Activated T-cell treated with anti-CD3 and anti-CD28 coated beads, Interleukin-2, amount 50 U/mL, for 24 hours (primary cell): ENCODE measurements around the gene MDFIC2.
"Not testable (repeated sequence)": the region's sequence is repeated elsewhere in the genome, so short reads cannot be mapped to it uniquely, and the experiment has no call there.

ENCODE experiments used
- DNase-seq: peaks from one replicate; pipeline ENCODE4 v3.0.0-alpha.2; 2020
- H3K27ac Mint-ChIP-seq: 2 replicates; pipeline ENCODE4 v1.8.0; 2020; ENCODE audit warnings: mild to moderate bottlenecking, mixed read lengths
- H3K27me3 Mint-ChIP-seq: 2 replicates; pipeline ENCODE4 v1.8.0; 2020; ENCODE audit warnings: mixed read lengths
- H3K36me3 Mint-ChIP-seq: 2 replicates; pipeline ENCODE4 v1.8.0; 2020; ENCODE audit warnings: low read depth, mixed read lengths
- H3K4me1 Mint-ChIP-seq: 2 replicates; pipeline ENCODE4 v1.8.0; 2020; ENCODE audit warnings: low read depth, mixed read lengths
- H3K4me3 Mint-ChIP-seq: 2 replicates; pipeline ENCODE4 v1.8.0; 2020; ENCODE audit warnings: mild to moderate bottlenecking, moderate library complexity, mixed read lengths
- H3K9me3 Mint-ChIP-seq: 2 replicates; pipeline ENCODE4 v1.8.0; 2020; ENCODE audit warnings: mixed read lengths

MDFIC2 gene

GRCh38 chr3:70312336-70312735 lies at the start of gene MDFIC2:
Gene MDFIC2 (minus strand): TSS chr3:70312638. CDS start chr3:70311973, 665 bp downstream.
- H3K27me3 Mint-ChIP-seq = no peaks in the 10 kb centered on the region
- H3K4me1 Mint-ChIP-seq = no peaks in the 10 kb centered on the region
- H3K4me3 Mint-ChIP-seq = no peak within 1 kb of the TSS
- no peaks in the 10 kb centered on the region for H3K36me3 Mint-ChIP-seq
- no peak for DNase-seq
- no peak within 1 kb of the TSS for H3K27ac Mint-ChIP-seq
- no peaks in the 10 kb centered on the region for H3K9me3 Mint-ChIP-seq

- DNase-seq = no peak
- no peaks in the 10 kb centered on the region for H3K27me3 Mint-ChIP-seq
- H3K27ac Mint-ChIP-seq = no peak overlapping the region
- H3K9me3 Mint-ChIP-seq = peaks cover 10% of the 10 kb centered on the region
- H3K4me1 Mint-ChIP-seq = peaks cover 2% of the 10 kb centered on the region
- no peaks in the 10 kb centered on the region for H3K36me3 Mint-ChIP-seq
- no peak overlapping the region for H3K4me3 Mint-ChIP-seq
Measured at GRCh38 chr3:70360979-70361760, 48.7 kb upstream of the MDFIC2 start.

GRCh38 chr3:70359711-70360110 lies 47.3 kb upstream of the MDFIC2 start:
- Mint-ChIP-seq H3K27me3 (no peaks in the 10 kb centered on the region), H3K9me3 (peaks cover 9% of the 10 kb centered on the region), H3K4me3 (no peak overlapping the region), H3K4me1 (peaks cover 2% of the 10 kb centered on the region), H3K36me3 (no peaks in the 10 kb centered on the region), H3K27ac (no peak overlapping the region)
- no peak for DNase-seq

- Mint-ChIP-seq H3K27me3 (no peaks in the 10 kb centered on the region), H3K9me3 (peaks cover 3% of the 10 kb centered on the region), H3K36me3 (no peaks in the 10 kb centered on the region), H3K4me3 (no peak overlapping the region), H3K27ac (no peak overlapping the region), H3K4me1 (peaks cover 2% of the 10 kb centered on the region)
- no peak for DNase-seq
Measured at GRCh38 chr3:70358978-70359580, 46.6 kb upstream of the MDFIC2 start.

- DNase-seq = no peak
- H3K27me3 Mint-ChIP-seq = peaks cover 9% of the 10 kb centered on the region
- no peaks in the 10 kb centered on the region for H3K4me1 Mint-ChIP-seq
- no peak overlapping the region for H3K4me3 Mint-ChIP-seq
- no peaks in the 10 kb centered on the region for H3K9me3 Mint-ChIP-seq
- H3K27ac Mint-ChIP-seq = no peak overlapping the region
- H3K36me3 Mint-ChIP-seq = no peaks in the 10 kb centered on the region
Measured at GRCh38 chr3:70352215-70352614, 39.8 kb upstream of the MDFIC2 start.

- H3K27me3 Mint-ChIP-seq = peaks cover 9% of the 10 kb centered on the region
- H3K27ac Mint-ChIP-seq = no peak overlapping the region
- H3K9me3 Mint-ChIP-seq = no peaks in the 10 kb centered on the region
- no peaks in the 10 kb centered on the region for H3K36me3 Mint-ChIP-seq
- H3K4me1 Mint-ChIP-seq = no peaks in the 10 kb centered on the region
- DNase-seq = no peak
- no peak overlapping the region for H3K4me3 Mint-ChIP-seq
Measured at GRCh38 chr3:70342149-70342548, 29.7 kb upstream of the MDFIC2 start.

GRCh38 chr3:70336885-70337284 lies 24.4 kb upstream of the MDFIC2 start:
- not testable (repeated sequence) for H3K4me3 Mint-ChIP-seq, H3K4me1 Mint-ChIP-seq, H3K27ac Mint-ChIP-seq, H3K9me3 Mint-ChIP-seq, DNase-seq, H3K36me3 Mint-ChIP-seq
- H3K27me3 Mint-ChIP-seq = peaks cover 13% of the 10 kb centered on the region

GRCh38 chr3:70333080-70333479 lies 20.6 kb upstream of the MDFIC2 start:
- DNase-seq = no peak
- Mint-ChIP-seq H3K27me3 (peaks cover 10% of the 10 kb centered on the region), H3K4me3 (no peak overlapping the region), H3K9me3 (no peaks in the 10 kb centered on the region), H3K27ac (no peak overlapping the region), H3K4me1 (no peaks in the 10 kb centered on the region), H3K36me3 (no peaks in the 10 kb centered on the region)

- no peak for DNase-seq
- Mint-ChIP-seq H3K27me3 (peaks cover 1% of the 10 kb centered on the region), H3K9me3 (peaks cover 8% of the 10 kb centered on the region), H3K27ac (no peak overlapping the region), H3K4me1 (no peaks in the 10 kb centered on the region), H3K4me3 (no peak overlapping the region), H3K36me3 (no peaks in the 10 kb centered on the region)
Measured at GRCh38 chr3:70315021-70315420, 2.6 kb upstream of the MDFIC2 start.

GRCh38 chr3:70310809-70311208 lies 1.6 kb downstream of the MDFIC2 start:
- Mint-ChIP-seq H3K4me3 (no peak overlapping the region), H3K27me3 (peaks cover 3% of the 10 kb centered on the region), H3K36me3 (no peaks in the 10 kb centered on the region), H3K9me3 (no peaks in the 10 kb centered on the region), H3K27ac (no peak overlapping the region), H3K4me1 (no peaks in the 10 kb centered on the region)
- no peak for DNase-seq

GRCh38 chr3:70309591-70309990 lies 2.8 kb downstream of the MDFIC2 start:
- Mint-ChIP-seq H3K27me3 (peaks cover 3% of the 10 kb centered on the region), H3K9me3 (no peaks in the 10 kb centered on the region), H3K4me3 (no peak overlapping the region), H3K4me1 (no peaks in the 10 kb centered on the region), H3K36me3 (no peaks in the 10 kb centered on the region), H3K27ac (no peak overlapping the region)
- DNase-seq = no peak

GRCh38 chr3:70308760-70309159 lies 3.7 kb downstream of the MDFIC2 start:
- Mint-ChIP-seq H3K27me3 (peaks cover 3% of the 10 kb centered on the region), H3K36me3 (no peaks in the 10 kb centered on the region), H3K9me3 (no peaks in the 10 kb centered on the region), H3K27ac (no peak overlapping the region), H3K4me3 (no peak overlapping the region), H3K4me1 (no peaks in the 10 kb centered on the region)
- DNase-seq = no peak

GRCh38 chr3:70306736-70307135 lies 5.7 kb downstream of the MDFIC2 start:
- H3K27me3 Mint-ChIP-seq = peaks cover 3% of the 10 kb centered on the region
- DNase-seq = no peak
- H3K27ac Mint-ChIP-seq = no peak overlapping the region
- H3K36me3 Mint-ChIP-seq = no peaks in the 10 kb centered on the region
- no peaks in the 10 kb centered on the region for H3K9me3 Mint-ChIP-seq
- no peaks in the 10 kb centered on the region for H3K4me1 Mint-ChIP-seq
- H3K4me3 Mint-ChIP-seq = no peak overlapping the region

GRCh38 chr3:70298385-70298784 lies 14.1 kb downstream of the MDFIC2 start:
- no peaks in the 10 kb centered on the region for H3K4me1 Mint-ChIP-seq
- H3K27ac Mint-ChIP-seq = no peak overlapping the region
- H3K9me3 Mint-ChIP-seq = no peaks in the 10 kb centered on the region
- H3K27me3 Mint-ChIP-seq = peaks cover 7% of the 10 kb centered on the region
- no peaks in the 10 kb centered on the region for H3K36me3 Mint-ChIP-seq
- H3K4me3 Mint-ChIP-seq = no peak overlapping the region
- no peak for DNase-seq

- Mint-ChIP-seq H3K27ac (no peak overlapping the region), H3K36me3 (no peaks in the 10 kb centered on the region), H3K27me3 (no peaks in the 10 kb centered on the region), H3K4me3 (no peak overlapping the region), H3K9me3 (no peaks in the 10 kb centered on the region), H3K4me1 (no peaks in the 10 kb centered on the region)
- no peak for DNase-seq
Measured at GRCh38 chr3:70291097-70291482, 21.3 kb downstream of the MDFIC2 start.
